HepG2 (cell line): Measurements from ENCODE around the gene ATP1A1. TPM values are rescaled to one million over a fixed set of nuclear protein-coding genes. Genes with fewer than 3 reads are reported as not detected.

ENCODE experiments used
- ATAC-seq: fragments of 200-7000 bp; cut with Tn5 transposase; 3 replicates; pipeline ENCODE4 v1.9.1; 2020; ENCODE audit warnings: mild to moderate bottlenecking, moderate library complexity
- BruUV-seq: library from RNA; stranded (reverse); fragments of 400-500 nt; replicated peaks from 2 replicates; lab custom pipeline; 2021; lab: Mats Ljungman, UMichigan
- CTCF ChIA-PET: fragments of 300-600 bp; formaldehyde crosslinking; extraction: SDS; loops from one replicate; lab custom pipeline; 2021; ENCODE audit warnings: low total read pairs, inconsistent platforms, low intra/inter-chr PET ratio; lab: Yijun Ruan, JAX
- POLR2A ChIA-PET: fragments of 350-600 bp; sonication (Branson Sonifier 250); formaldehyde crosslinking; loops from one replicate; lab custom pipeline; 2020; ENCODE audit warnings: antibody characterized with exemption, inconsistent platforms; lab: Yijun Ruan, JAX
- DNase-seq: peaks from one replicate; pipeline ENCODE4 v3.0.0-alpha.2; 2015; ENCODE audit warnings: low spot score
- FAIRE-seq: peaks from 3 replicates; lab custom pipeline; 2011; peaks lifted over from hg19 to GRCh38; lab: Jason Lieb, UNC
- H2AFZ ChIP-seq: one replicate; pipeline ENCODE4 v1.6.1; 2011; ENCODE audit warnings: low read length, inconsistent platforms
- H3K27ac ChIP-seq: fragments of 300-600 bp; 3 replicates; pipeline ENCODE4 v1.8.0; 2011; ENCODE audit warnings: mixed run types, mild to moderate bottlenecking, mixed read lengths, low read length, inconsistent platforms; ENCODE audit not compliant: insufficient read depth; ENCODE audit errors: extremely low read length
- H3K27me3 ChIP-seq, 2 experiments: fragments of 200-600 bp in 1 of 2; 2 replicates in 1 of 2; 3 replicates in 1 of 2; pipeline versions ENCODE4 v1.6.0 to v1.8.0; 2011; ENCODE audit warnings: low read length in 2 of 2, mild to moderate bottlenecking in 2 of 2, moderate library complexity in 2 of 2, inconsistent platforms in 1 of 2; ENCODE audit not compliant: insufficient read depth in 2 of 2, control insufficient read depth in 1 of 2
- H3K36me3 ChIP-seq, 2 experiments: fragments of 200-600 bp in 1 of 2; replicated peaks in 1 of 2; 2 replicates in 1 of 2; 3 replicates in 1 of 2; pipeline versions ENCODE4 v1.5.1 to v1.8.0; 2011; ENCODE audit warnings: low read length in 2 of 2, inconsistent platforms in 1 of 2; ENCODE audit not compliant: insufficient read depth in 2 of 2, control insufficient read depth in 1 of 2
- H3K4me1 ChIP-seq: 2 replicates; pipeline ENCODE4 v1.5.1; 2012; ENCODE audit warnings: low read length, inconsistent platforms; ENCODE audit not compliant: insufficient read depth
- H3K4me2 ChIP-seq: 2 replicates; pipeline ENCODE4 v1.6.0; 2011; ENCODE audit warnings: low read depth, low read length, inconsistent platforms
- H3K4me3 ChIP-seq, 3 experiments: fragments of 200-600 bp in 1 of 3; sonication (generic), shearing (Covaris generic) in 1 of 3; replicated peaks in 1 of 3; 2 replicates each; pipeline ENCODE4 v1.5.1; 2011 to 2016; ENCODE audit warnings: low read length in 3 of 3, inconsistent platforms in 2 of 3, low read depth in 2 of 3, mild to moderate bottlenecking in 2 of 3, control low read depth in 1 of 3, mixed read lengths in 1 of 3; ENCODE audit not compliant: insufficient read depth in 1 of 3
- H3K79me2 ChIP-seq: one replicate; pipeline ENCODE4 v1.6.1; 2011; ENCODE audit warnings: low read length, inconsistent platforms; ENCODE audit not compliant: insufficient read depth
- H3K9ac ChIP-seq: 2 replicates; pipeline ENCODE4 v1.6.0; 2011; ENCODE audit warnings: mild to moderate bottlenecking, low read depth, low read length, inconsistent platforms; ENCODE audit not compliant: insufficient read depth
- H3K9me3 ChIP-seq: 2 replicates; pipeline ENCODE4 v1.5.1; 2012; ENCODE audit warnings: mild to moderate bottlenecking, low read length
- H4K20me1 ChIP-seq: 2 replicates; pipeline ENCODE4 v1.6.0; 2011; ENCODE audit warnings: inconsistent platforms, mild to moderate bottlenecking, low read length, moderate library complexity; ENCODE audit not compliant: insufficient read depth
- TEAD3 ChIP-seq: optimal IDR thresholded peaks from 2 replicates; pipeline ENCODE3; 2016; ENCODE audit warnings: borderline replicate concordance
- ZC3H4 ChIP-seq: sonication (generic); formaldehyde crosslinking; IDR thresholded peaks from 2 replicates; pipeline ENCODE4 v1.4.0; 2020; ENCODE audit warnings: missing genetic modification reagents, borderline replicate concordance
- ZFP1 ChIP-seq: IDR thresholded peaks from 2 replicates; pipeline ENCODE4 v1.6.1; 2016
- ZFX ChIP-seq: sonication (generic); formaldehyde crosslinking; IDR thresholded peaks from 2 replicates; pipeline ENCODE4 v1.4.0; 2020; ENCODE audit warnings: mild to moderate bottlenecking, low read depth, missing genetic modification reagents, moderate library complexity
- ZNF816 ChIP-seq: sonication (generic); formaldehyde crosslinking; IDR thresholded peaks from 2 replicates; pipeline ENCODE4 v1.8.0; 2022; ENCODE audit warnings: missing genetic modification reagents, mild to moderate bottlenecking, borderline replicate concordance
- WGBS: methylation state at CpG from one replicate; pipeline ENCODE4 v1.1.6; 2017; ENCODE audit warnings: low lambda C conversion rate; 5-methylcytosine and 5-hydroxymethylcytosine counted together
- in situ Hi-C: cut with HindIII; loops from 2 replicates; pipeline ENCODE4 v1.10.0; 2017; ENCODE audit warnings: low pct_unique_long_range_greater_than_20kb; ENCODE audit not compliant: extremely low pct_ligation_motif_present
- intact Hi-C: fragments of 100-400 bp; cut with micrococcal nuclease; formaldehyde crosslinking; loops from one replicate; pipeline ENCODE4 v1.10.0; 2022; ENCODE audit not compliant: unreplicated experiment
- polyA plus RNA-seq, 8 experiments: library from polyadenylated mRNA; depleted of rRNA in 3 of 8; stranded (reverse) in 7 of 8; unstranded in 1 of 8; fragments of >200 nt; fragmentation: Illumina TruSeq in 4 of 8; extraction: Trizol in 4 of 8; gene quantifications; 2 replicates each; pipeline versions ENCODE4 v1.2.1 to v1.2.3, GENCODE V29; 2011 to 2016; ENCODE audit warnings: low read depth in 4 of 8, missing spikeins in 1 of 8, mixed read lengths in 1 of 8; ENCODE audit not compliant: insufficient read depth in 1 of 8
- total RNA-seq, 5 experiments: library from RNA; depleted of rRNA; stranded (reverse); fragments of >200 nt; fragmentation: Illumina TruSeq; extraction: Trizol; gene quantifications; 2 replicates each; pipeline ENCODE4 v1.2.3, GENCODE V29; 2016; ENCODE audit warnings: low read depth in 1 of 5
- TF ChIP-seq, protein P1 (sequence below): sonication (generic); formaldehyde crosslinking; IDR thresholded peaks from 2 replicates; pipeline ENCODE4 v1.5.1; 2020; ENCODE audit warnings: mild to moderate bottlenecking, missing genetic modification reagents, moderate library complexity
- TF ChIP-seq, protein P2 (sequence below): sonication (generic); formaldehyde crosslinking; IDR thresholded peaks from 2 replicates; pipeline ENCODE4; 2020; ENCODE audit warnings: missing genetic modification reagents, mild to moderate bottlenecking, borderline replicate concordance
- TF ChIP-seq, protein P3 (sequence below): sonication (generic); formaldehyde crosslinking; IDR thresholded peaks from 2 replicates; pipeline ENCODE4 v1.4.0; 2020; ENCODE audit warnings: missing genetic modification reagents
- TF ChIP-seq, protein P4 (sequence below): IDR thresholded peaks from 2 replicates; pipeline ENCODE4 v1.6.1; 2018; ENCODE audit warnings: missing genetic modification reagents
- TF ChIP-seq, protein P5 (sequence below): IDR thresholded peaks from 2 replicates; pipeline ENCODE4 v1.6.1; 2018; ENCODE audit warnings: missing genetic modification reagents, mild to moderate bottlenecking, missing compliant biosample characterization
- TF ChIP-seq, protein P6 (sequence below): sonication (generic); formaldehyde crosslinking; IDR thresholded peaks from 2 replicates; pipeline ENCODE4 v1.4.0; 2020; ENCODE audit warnings: missing genetic modification reagents, borderline replicate concordance

The ATP1A1 gene
- total and polyA plus RNA-seq, 2 of the 13 experiments (the other 11 are each of a cell fraction or from before 2014, with no cell fraction given) = 280 to 705 TPM

DNA sequence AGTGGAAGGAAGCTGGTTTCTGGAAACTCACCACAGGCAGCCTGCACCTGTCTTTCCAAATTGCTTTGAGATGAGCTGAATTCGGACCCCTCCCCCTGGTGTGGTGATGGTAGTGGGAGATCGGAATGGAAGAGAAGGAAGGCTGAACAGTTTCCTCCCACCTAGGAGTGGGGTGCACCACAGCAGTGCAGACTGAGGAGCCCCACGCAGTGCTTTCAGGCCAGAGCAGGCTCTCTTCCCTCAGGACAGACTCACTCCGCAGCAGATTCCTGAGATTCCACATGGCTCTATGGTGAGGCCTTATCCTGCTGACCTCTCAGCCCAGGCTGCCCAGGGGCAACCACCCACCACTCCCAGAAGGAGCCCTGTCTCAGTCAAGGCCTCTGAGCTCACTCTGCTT, 80.9 kb downstream of the ATP1A1 start:
- Histone ChIP-seq H3K79me2 (no peaks in the 10 kb centered on the region), H3K27ac (no peak overlapping the region), H3K27me3 (no peaks in the 10 kb centered on the region), H2AFZ (no peak overlapping the region), H3K9ac (no peak overlapping the region), H3K4me2 (peak overlapping the region; percentile 38), H3K36me3 (no peaks in the 10 kb centered on the region), H4K20me1 (no peaks in the 10 kb centered on the region), H3K4me3 (no peak overlapping the region), H3K4me1 (peaks cover 52% of the 10 kb centered on the region), H3K9me3 (no peaks in the 10 kb centered on the region)
- FAIRE-seq (no peak), DNase-seq (no peak), ATAC-seq (peak; percentile 91)
- in situ Hi-C loops (no loop called here), intact Hi-C loops (loop anchor here (2.0 kb wide), 1 partner anchor 13 kb away; no protein-coding TSS in a partner anchor)
- WGBS = 49% methylated on average over 4 of the region's 4 CpGs
- CTCF ChIA-PET = no interaction called here
- BruUV-seq = no TSS peak
- POLR2A ChIA-PET = interaction anchor here (0.8 to 4.5 kb wide), 4 partner anchors 12 to 38 kb away, joined by 3 to 32 read pairs (median 10); no protein-coding TSS in a partner anchor
- TF ChIP-seq, protein P1, sequence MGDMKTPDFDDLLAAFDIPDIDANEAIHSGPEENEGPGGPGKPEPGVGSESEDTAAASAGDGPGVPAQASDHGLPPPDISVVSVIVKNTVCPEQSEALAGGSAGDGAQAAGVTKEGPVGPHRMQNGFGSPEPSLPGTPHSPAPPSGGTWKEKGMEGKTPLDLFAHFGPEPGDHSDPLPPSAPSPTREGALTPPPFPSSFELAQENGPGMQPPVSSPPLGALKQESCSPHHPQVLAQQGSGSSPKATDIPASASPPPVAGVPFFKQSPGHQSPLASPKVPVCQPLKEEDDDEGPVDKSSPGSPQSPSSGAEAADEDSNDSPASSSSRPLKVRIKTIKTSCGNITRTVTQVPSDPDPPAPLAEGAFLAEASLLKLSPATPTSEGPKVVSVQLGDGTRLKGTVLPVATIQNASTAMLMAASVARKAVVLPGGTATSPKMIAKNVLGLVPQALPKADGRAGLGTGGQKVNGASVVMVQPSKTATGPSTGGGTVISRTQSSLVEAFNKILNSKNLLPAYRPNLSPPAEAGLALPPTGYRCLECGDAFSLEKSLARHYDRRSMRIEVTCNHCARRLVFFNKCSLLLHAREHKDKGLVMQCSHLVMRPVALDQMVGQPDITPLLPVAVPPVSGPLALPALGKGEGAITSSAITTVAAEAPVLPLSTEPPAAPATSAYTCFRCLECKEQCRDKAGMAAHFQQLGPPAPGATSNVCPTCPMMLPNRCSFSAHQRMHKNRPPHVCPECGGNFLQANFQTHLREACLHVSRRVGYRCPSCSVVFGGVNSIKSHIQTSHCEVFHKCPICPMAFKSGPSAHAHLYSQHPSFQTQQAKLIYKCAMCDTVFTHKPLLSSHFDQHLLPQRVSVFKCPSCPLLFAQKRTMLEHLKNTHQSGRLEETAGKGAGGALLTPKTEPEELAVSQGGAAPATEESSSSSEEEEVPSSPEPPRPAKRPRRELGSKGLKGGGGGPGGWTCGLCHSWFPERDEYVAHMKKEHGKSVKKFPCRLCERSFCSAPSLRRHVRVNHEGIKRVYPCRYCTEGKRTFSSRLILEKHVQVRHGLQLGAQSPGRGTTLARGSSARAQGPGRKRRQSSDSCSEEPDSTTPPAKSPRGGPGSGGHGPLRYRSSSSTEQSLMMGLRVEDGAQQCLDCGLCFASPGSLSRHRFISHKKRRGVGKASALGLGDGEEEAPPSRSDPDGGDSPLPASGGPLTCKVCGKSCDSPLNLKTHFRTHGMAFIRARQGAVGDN (CRISPR knock-in tag) = peak; percentile 57
- TF ChIP-seq, protein P2, sequence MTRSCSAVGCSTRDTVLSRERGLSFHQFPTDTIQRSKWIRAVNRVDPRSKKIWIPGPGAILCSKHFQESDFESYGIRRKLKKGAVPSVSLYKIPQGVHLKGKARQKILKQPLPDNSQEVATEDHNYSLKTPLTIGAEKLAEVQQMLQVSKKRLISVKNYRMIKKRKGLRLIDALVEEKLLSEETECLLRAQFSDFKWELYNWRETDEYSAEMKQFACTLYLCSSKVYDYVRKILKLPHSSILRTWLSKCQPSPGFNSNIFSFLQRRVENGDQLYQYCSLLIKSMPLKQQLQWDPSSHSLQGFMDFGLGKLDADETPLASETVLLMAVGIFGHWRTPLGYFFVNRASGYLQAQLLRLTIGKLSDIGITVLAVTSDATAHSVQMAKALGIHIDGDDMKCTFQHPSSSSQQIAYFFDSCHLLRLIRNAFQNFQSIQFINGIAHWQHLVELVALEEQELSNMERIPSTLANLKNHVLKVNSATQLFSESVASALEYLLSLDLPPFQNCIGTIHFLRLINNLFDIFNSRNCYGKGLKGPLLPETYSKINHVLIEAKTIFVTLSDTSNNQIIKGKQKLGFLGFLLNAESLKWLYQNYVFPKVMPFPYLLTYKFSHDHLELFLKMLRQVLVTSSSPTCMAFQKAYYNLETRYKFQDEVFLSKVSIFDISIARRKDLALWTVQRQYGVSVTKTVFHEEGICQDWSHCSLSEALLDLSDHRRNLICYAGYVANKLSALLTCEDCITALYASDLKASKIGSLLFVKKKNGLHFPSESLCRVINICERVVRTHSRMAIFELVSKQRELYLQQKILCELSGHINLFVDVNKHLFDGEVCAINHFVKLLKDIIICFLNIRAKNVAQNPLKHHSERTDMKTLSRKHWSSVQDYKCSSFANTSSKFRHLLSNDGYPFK (CRISPR knock-in tag) = 0 out of 2 replicates have a peak, but pooled peaks have one; percentile 30
- TF ChIP-seq, protein P3, sequence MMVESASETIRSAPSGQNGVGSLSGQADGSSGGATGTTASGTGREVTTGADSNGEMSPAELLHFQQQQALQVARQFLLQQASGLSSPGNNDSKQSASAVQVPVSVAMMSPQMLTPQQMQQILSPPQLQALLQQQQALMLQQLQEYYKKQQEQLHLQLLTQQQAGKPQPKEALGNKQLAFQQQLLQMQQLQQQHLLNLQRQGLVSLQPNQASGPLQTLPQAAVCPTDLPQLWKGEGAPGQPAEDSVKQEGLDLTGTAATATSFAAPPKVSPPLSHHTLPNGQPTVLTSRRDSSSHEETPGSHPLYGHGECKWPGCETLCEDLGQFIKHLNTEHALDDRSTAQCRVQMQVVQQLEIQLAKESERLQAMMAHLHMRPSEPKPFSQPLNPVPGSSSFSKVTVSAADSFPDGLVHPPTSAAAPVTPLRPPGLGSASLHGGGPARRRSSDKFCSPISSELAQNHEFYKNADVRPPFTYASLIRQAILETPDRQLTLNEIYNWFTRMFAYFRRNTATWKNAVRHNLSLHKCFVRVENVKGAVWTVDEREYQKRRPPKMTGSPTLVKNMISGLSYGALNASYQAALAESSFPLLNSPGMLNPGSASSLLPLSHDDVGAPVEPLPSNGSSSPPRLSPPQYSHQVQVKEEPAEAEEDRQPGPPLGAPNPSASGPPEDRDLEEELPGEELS (CRISPR knock-in tag) = no peak
- TF ChIP-seq ZNF816 = no peak
- TF ChIP-seq, protein P4, sequence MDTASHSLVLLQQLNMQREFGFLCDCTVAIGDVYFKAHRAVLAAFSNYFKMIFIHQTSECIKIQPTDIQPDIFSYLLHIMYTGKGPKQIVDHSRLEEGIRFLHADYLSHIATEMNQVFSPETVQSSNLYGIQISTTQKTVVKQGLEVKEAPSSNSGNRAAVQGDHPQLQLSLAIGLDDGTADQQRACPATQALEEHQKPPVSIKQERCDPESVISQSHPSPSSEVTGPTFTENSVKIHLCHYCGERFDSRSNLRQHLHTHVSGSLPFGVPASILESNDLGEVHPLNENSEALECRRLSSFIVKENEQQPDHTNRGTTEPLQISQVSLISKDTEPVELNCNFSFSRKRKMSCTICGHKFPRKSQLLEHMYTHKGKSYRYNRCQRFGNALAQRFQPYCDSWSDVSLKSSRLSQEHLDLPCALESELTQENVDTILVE (CRISPR knock-in tag) = no peak
- no peak for TF ChIP-seq ZFP1
- TF ChIP-seq ZC3H4 (CRISPR knock-in tag) = no peak
- TF ChIP-seq ZFX (CRISPR knock-in tag) = peak; percentile 45; the same call in 1 of the 2 replicates
- TF ChIP-seq, protein P5, sequence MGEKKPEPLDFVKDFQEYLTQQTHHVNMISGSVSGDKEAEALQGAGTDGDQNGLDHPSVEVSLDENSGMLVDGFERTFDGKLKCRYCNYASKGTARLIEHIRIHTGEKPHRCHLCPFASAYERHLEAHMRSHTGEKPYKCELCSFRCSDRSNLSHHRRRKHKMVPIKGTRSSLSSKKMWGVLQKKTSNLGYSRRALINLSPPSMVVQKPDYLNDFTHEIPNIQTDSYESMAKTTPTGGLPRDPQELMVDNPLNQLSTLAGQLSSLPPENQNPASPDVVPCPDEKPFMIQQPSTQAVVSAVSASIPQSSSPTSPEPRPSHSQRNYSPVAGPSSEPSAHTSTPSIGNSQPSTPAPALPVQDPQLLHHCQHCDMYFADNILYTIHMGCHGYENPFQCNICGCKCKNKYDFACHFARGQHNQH = 0 out of 2 replicates have a peak, but pooled peaks have one; percentile 3
- TF ChIP-seq, protein P6, sequence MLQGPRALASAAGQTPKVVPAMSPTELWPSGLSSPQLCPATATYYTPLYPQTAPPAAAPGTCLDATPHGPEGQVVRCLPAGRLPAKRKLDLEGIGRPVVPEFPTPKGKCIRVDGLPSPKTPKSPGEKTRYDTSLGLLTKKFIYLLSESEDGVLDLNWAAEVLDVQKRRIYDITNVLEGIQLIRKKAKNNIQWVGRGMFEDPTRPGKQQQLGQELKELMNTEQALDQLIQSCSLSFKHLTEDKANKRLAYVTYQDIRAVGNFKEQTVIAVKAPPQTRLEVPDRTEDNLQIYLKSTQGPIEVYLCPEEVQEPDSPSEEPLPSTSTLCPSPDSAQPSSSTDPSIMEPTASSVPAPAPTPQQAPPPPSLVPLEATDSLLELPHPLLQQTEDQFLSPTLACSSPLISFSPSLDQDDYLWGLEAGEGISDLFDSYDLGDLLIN (CRISPR knock-in tag) = no peak
- TF ChIP-seq TEAD3 (CRISPR knock-in tag) = peak; percentile 56
